ENCODE results near the gene COPZ1. TPM values are rescaled to one million over a fixed set of nuclear protein-coding genes. Genes with fewer than 3 reads are reported as not detected.
A peak's percentile ranks its signal among the peaks of the same experiment; 100 is the strongest.

Gene COPZ1
- total and polyA plus RNA-seq, 9 of the 15 experiments (the other 6 are each of a cell fraction or from before 2014, with no cell fraction given) = 137 to 487 (median 233) TPM

GRCh38 chr12:54360717-54361456 is 36.0 kb downstream of the COPZ1 start (continued):
- TF ChIP-seq TGIF2 (CRISPR knock-in tag; IDR thresholded peaks at IDR 0.05) (no peak), ZNF583 (CRISPR knock-in tag; IDR thresholded peaks at IDR 0.05) (0 out of 2 replicates have a peak, but pooled peaks have one; percentile 30), IRF1 (CRISPR knock-in tag; IDR thresholded peaks at IDR 0.05; ENCODE audit: borderline replicate concordance) (no peak), ELF1 (tag; IDR thresholded peaks at IDR 0.05) (no peak), PKNOX1 (IDR thresholded peaks at IDR 0.05) (no peak), HBP1 (CRISPR knock-in tag; IDR thresholded peaks at IDR 0.05) (no peak), HDAC2 (IDR thresholded peaks at IDR 0.05) (no peak), POLR2G (IDR thresholded peaks at IDR 0.05; ENCODE audit: low read depth, low read length) (no peak), ZNF76 (CRISPR knock-in tag; IDR thresholded peaks at IDR 0.05; ENCODE audit: borderline replicate concordance) (no peak), ZNF174 (CRISPR knock-in tag; IDR thresholded peaks at IDR 0.05) (no peak), TARDBP (IDR thresholded peaks at IDR 0.05) (no peak), SIN3A (IDR thresholded peaks at IDR 0.05; ENCODE audit: borderline replicate concordance in 2 of 2, control insufficient read depth in 1 of 2, low read depth in 2 of 2, low read length in 2 of 2) (no peak), ZNF445 (CRISPR knock-in tag; IDR thresholded peaks at IDR 0.05; ENCODE audit: low read depth) (no peak), NR3C1 (CRISPR knock-in tag; IDR thresholded peaks at IDR 0.05) (no peak), ZC3H8 (IDR thresholded peaks at IDR 0.05) (no peak), BRCA1 (IDR thresholded peaks at IDR 0.05) (no peak), BRCA1 (CRISPR knock-in tag; IDR thresholded peaks at IDR 0.05) (no peak), ZNF24 (IDR thresholded peaks at IDR 0.05) (no peak), CCAR2 (IDR thresholded peaks at IDR 0.05; ENCODE audit: low read depth, low read length) (no peak), TSC22D4 (tag; IDR thresholded peaks at IDR 0.05) (no peak), CC2D1A (IDR thresholded peaks at IDR 0.05) (peak; percentile 92), ZNF57 (CRISPR knock-in tag; IDR thresholded peaks at IDR 0.05) (no peak), NR2F6 (CRISPR knock-in tag; IDR thresholded peaks at IDR 0.05) (no peak), PYGO2 (tag; IDR thresholded peaks at IDR 0.05) (no peak)
